Measurements from ENCODE around the gene LDLRAD4.

The LDLRAD4 gene

DNA sequence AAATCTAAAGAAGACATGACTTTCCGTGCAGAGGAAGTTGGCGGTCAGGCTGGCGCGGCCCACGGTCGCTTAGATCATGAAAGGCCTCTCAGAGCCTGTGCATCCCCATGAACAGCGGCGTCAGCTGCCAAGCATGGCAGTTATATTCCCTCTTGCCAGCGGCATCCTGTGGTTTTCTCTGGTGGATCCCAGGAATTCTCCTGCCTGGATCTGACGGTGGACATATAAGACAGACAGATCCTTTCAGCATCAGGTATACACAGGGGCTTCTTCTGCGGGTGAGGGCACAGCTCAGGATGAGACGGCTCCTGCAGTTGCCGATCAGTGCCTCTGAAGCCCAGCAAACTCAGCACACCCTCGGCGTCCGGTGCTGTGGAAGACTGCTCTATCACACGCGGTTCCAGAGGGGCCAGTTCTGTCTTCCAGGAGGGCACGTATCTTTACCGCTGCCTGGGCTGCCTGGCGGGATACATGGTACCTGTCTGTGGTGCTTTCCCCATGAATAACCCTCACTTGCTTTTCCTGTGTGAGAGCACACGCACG lies 157.8 kb downstream of the LDLRAD4 start:
- DNase-seq, result peak; percentile 66 to 70

DNA sequence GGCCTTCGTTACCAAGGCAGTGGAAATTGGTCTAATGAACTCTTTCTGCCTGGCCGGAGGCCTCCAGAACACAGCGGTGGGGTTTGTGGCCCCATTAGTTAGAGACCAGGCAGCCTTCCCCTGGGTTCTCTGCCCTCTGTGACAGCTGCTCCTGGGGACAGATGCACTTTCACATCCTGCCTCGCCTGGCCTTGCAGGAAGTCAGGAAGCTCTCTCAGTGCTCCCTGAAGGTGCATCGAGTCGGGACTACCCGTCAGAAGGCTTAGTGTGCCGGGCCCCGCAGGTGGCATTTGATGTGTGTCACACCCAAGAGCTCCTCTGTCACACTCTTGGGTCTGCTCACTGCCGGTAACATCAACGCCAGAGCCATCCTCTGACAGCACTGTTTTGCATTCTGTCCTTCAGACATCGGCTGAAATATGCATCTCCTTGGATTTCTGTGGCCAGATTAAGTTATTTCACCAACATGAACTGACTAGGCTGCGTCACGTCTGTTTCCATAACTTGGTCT lies 158.3 kb downstream of the LDLRAD4 start:
- peak; percentile 68 to 78 for DNase-seq

- peak; percentile 35 to 52 for DNase-seq
Observed at GRCh38 chr18:13377496-13377895, 158.9 kb downstream of the LDLRAD4 start.

GRCh38 chr18:13378150-13378549 lies 159.6 kb downstream of the LDLRAD4 start:
- peak; percentile 20 to 33 for DNase-seq

DNA sequence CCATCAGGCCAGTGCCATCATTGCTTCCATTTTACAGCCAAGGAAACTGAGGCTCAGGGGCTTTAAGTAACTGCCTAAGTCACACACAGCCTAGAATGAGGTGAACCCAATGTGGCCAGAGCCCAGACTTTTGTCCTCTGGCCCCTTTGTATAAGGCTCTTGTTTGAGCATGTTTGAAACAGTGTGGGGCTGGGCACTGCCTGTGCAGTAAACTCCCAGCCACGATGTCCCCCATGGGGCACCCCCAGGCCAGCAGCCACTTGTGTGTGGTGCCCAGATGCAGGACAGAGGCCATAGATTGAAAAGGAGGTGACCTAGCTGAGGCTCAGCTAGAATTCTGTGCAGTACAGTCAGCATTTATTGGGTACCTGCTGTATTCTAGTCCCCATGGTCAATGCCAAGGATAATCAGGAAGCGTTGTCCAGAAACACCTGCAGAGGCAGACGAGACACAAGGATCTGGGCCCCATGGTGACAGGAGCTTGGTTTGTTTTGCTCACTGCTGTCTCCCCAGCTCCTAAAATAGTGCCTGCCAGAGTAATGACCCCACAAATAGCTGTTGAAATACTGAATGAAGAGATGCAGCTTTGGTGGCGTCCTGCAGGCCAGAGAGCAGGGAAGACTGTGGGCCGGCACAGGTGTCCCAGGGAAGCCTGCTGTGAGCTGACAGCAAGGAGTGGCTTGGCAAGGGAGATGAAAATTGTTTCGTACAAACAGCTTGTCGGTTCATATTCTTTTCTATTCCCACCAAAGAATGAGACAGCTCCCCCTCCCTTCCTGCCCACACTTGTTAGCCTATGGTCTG lies 160.7 kb downstream of the LDLRAD4 start:
- no peak for DNase-seq

- DNase-seq, result no peak
Observed at GRCh38 chr18:13379930-13380690, 161.6 kb downstream of the LDLRAD4 start.

- no peak for DNase-seq
Observed at GRCh38 chr18:13380691-13381070, 162.1 kb downstream of the LDLRAD4 start.

- peak in 1 of 2 experiments; percentile 18 for DNase-seq
Observed at GRCh38 chr18:13381331-13381730, 162.8 kb downstream of the LDLRAD4 start.

- DNase-seq, result peak; percentile 41 to 51
Observed at GRCh38 chr18:13381944-13382365, 163.4 kb downstream of the LDLRAD4 start.

DNA sequence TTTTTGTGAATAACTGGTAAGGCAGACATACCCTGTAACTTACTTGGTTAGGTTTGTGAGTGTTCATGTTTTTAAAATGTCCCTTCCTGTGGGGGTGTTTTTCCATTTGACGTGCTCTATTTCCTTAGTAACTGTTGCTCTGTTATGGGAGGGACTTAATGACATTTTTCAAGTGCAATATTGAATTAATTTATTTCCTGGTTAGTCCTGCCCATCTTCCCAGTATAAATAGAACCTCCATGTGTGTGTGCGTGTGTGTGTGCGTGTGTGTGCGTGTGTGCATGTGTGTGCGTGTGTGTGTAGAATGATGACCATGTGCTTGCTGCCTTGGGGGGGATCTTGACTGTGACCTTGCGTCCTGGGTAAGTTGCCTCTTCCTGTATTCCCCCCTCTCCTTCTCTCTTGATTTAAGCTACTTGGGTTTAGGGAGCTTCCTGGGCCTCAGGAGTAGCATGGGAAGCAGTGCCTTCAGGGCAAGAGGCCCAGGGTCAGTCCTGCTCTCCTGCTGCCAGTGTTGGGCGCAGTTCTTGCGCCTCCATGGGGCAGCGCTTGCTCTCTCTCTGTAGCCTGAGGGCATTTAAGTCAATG lies 163.9 kb downstream of the LDLRAD4 start:
- peak in 1 of 2 experiments; percentile 23 for DNase-seq

DNA sequence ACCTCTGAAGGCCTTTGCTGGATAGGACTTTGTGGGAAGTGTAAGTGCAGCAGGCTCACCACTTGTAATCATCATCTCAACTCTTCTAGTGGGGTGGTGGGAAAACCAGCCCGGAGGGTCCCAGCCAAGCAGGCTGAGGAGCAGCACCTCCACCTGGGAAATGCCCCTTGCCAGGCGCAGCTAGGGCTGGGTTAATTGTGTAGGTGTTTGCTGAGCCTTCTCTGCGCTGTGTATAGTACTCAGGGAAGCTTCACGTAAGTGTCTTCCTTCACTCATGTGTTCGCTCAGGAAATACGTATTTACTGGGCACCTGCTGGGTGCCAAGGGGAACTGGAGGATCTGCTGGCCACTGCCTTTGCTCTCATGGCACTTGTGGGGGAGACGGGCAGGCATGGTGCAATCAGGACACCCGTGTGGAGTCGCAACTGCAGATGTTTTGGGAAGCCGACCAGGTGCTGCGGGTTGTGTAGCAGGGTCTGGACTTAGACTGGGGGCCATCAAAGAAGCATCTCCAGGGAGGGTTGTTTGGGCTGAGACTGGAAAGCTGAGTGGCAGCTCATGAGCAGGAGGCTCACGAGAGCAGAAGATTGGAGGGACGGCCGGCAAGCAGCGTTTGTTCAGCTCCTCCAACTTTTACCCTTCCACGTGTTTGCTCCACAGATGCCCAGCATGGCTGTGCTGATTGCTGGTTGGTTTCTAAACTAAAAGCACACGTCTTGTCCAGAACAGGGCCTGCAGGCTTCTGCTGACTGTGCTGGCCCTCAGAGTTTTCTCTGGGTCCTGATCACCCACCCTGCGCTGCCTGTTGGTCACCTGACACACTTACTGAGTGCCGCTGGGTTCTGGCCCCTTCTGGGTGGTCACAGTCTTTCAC lies 164.6 kb downstream of the LDLRAD4 start:
- DNase-seq, result peak; percentile 20 to 28

DNA sequence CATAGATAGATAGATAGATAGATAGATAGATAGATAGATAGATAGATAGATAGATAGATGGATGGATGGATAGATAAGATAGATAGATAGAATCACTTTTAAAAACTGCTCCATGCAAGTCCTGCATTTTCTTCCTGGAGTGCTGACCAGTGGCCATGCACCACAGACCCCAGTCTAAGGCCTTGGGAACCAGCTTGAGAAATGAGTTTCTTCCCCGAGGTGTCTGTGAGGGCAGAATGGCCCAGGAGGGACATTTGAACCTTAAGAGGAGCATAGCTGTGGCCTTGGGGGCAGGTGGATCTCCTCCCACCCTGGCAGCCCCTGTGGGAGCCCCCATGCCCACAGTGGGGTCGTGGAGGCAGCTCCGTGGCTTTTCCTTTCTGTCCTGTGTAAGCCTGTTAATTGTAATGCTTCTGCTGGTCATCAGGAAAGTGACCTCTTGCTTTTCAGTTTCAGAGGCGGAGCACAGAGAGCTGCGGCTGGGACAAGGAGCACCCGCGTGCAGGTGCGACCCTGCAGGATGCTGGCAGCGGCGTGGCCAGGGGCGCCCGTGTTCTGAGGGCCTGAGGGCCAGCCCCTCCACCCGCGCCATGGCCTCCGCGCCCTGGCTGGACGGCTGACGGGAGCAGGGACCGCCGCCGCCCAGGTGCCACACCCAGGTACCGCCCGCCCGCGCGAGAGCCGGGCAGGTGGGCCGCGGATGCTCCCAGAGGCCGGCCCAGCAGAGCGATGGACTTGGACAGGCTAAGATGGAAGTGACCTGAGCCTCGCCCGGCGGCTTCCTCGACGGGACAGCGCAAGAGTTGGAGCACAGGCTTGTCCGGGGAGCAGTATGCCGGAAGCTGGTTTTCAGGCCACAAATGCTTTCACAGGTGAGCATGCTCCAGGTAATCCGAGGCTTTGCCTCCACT lies 168.6 kb downstream of the LDLRAD4 start:
- no peak for DNase-seq

GRCh38 chr18:13387855-13388548 lies 169.4 kb downstream of the LDLRAD4 start:
- no peak for DNase-seq

- DNase-seq, result no peak
Observed at GRCh38 chr18:13388586-13389490, 170.3 kb downstream of the LDLRAD4 start.

DNA sequence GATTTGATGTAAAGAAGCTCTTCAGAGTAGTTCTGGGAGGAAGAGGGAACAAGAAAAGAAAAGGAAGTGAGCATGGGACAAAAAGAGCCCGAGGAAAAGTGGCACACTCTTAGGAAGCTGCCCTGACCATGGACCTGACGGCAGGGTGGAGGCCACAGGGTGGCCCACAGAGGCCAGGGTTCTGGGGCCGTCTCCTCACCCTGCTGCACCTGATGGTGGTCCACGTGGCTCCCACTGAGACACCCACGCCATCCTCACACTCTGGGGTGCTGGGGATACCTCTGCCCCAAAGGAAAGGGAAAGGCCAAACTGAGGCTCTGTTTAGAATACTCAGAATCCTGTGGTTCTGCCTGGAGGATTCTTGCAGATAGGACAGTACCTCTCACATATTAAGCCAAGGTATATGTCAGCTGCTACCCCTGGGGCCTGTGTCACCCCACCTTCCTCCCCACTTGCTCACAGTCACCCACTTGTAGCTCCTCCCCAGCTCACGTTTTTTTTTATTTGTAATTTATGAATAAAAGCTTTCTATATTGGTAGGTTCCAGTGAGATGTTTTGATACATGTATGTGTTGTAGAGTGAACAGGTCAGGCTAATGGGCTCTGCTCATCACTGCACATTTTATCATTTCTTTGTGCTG lies 171.1 kb downstream of the LDLRAD4 start:
- DNase-seq, result no peak

- DNase-seq, result no peak
Observed at GRCh38 chr18:13390196-13390595, 171.6 kb downstream of the LDLRAD4 start.

DNA sequence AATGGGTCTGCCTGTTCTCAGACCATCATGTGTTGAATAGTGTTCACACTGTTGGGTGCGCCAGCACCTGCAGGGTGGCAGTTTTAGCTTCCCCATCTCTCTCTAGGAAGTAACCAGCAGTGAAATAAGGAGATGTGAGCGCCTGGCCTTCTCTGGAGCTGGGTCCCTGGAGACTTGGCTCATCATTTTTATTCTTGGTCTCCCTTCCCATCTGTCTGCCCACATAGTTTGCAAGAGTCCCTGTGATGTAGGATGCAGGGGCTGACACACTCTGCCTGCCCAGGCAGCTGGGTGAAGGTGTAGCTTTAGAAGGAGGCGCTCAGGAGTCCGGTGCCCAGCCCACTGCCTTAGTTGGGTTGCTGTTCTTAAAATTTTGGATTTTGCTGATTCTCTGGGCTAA lies 172.2 kb downstream of the LDLRAD4 start:
- no peak for DNase-seq

- no peak for DNase-seq
Observed at GRCh38 chr18:13392029-13392750, 173.6 kb downstream of the LDLRAD4 start.

Measured in activated CD4-positive, alpha-beta T cell treated with anti-CD3 and anti-CD28 coated beads, Interleukin-2, amount 50 U/mL, for 48 hours (primary cell).